ENCODE data around the gene NPAS1. TPM values are rescaled to one million over a fixed set of nuclear protein-coding genes. Genes with fewer than 3 reads are reported as not detected.

The NPAS1 gene
- total and polyA plus RNA-seq, 2 of the 13 experiments (the other 11 are each of a cell fraction or from before 2014, with no cell fraction given): 0.35 to 2.9 TPM

GRCh38 chr19:47026889-47027288 lies 7.3 kb downstream of the NPAS1 start:
- Histone ChIP-seq H4K20me1 (ENCODE audit: insufficient read depth, low read length) (no peaks in the 10 kb centered on the region), H3K27ac (ENCODE audit: extremely low read length, insufficient read depth, low read length) (no peak overlapping the region), H3K9me3 (ENCODE audit: low read length) (no peaks in the 10 kb centered on the region), H3K36me3 (replicated peaks in 1 of 2; ENCODE audit: control insufficient read depth in 1 of 2, insufficient read depth in 2 of 2, low read length in 2 of 2) (no peaks in the 10 kb centered on the region), H3K4me2 (ENCODE audit: low read depth, low read length) (no peak overlapping the region), H3K4me1 (ENCODE audit: insufficient read depth, low read length) (peaks cover 7% of the 10 kb centered on the region; the same call in 1 of the 2 replicates), H3K27me3 (ENCODE audit: control insufficient read depth in 1 of 2, insufficient read depth in 2 of 2, low read length in 2 of 2) (no peaks in the 10 kb centered on the region), H3K79me2 (ENCODE audit: insufficient read depth, low read length) (no peaks in the 10 kb centered on the region), H2AFZ (ENCODE audit: low read length) (no peak overlapping the region), H3K9ac (ENCODE audit: insufficient read depth, low read depth, low read length) (no peak overlapping the region), H3K4me3 (replicated peaks in 1 of 3; ENCODE audit: insufficient read depth in 1 of 3, low read depth in 2 of 3, low read length in 3 of 3) (no peak overlapping the region)
- intact Hi-C loops (cut with micrococcal nuclease; ENCODE audit: unreplicated experiment) (no loop called here), in situ Hi-C loops (cut with HindIII; ENCODE audit: extremely low pct_ligation_motif_present, low pct_unique_long_range_greater_than_20kb) (loop anchor here (10.0 kb wide), 1 partner anchor 98 kb away; no protein-coding TSS in a partner anchor)
- WGBS (ENCODE audit: low lambda C conversion rate): 80% methylated on average over 8 of the region's 8 CpGs
- POLR2A ChIA-PET: no interaction called here
- no peak for DNase-seq (ENCODE audit: low spot score)
- BruUV-seq (replicated peaks): no TSS peak
- TF ChIP-seq ZNF629 (CRISPR knock-in tag; conservative IDR thresholded peaks at IDR 0.05) (peak; percentile 87), AHR (CRISPR knock-in tag; IDR thresholded peaks at IDR 0.05) (no peak)
- no peak for FAIRE-seq
- CTCF ChIA-PET (ENCODE audit: low intra/inter-chr PET ratio, low total read pairs): no interaction called here
- ATAC-seq: no peak

GRCh38 chr19:47027586-47028088 lies 8.0 kb downstream of the NPAS1 start:
- Histone ChIP-seq H3K9me3 (ENCODE audit: low read length) (no peaks in the 10 kb centered on the region), H3K27ac (ENCODE audit: extremely low read length, insufficient read depth, low read length) (no peak overlapping the region), H4K20me1 (ENCODE audit: insufficient read depth, low read length) (no peaks in the 10 kb centered on the region), H3K4me2 (ENCODE audit: low read depth, low read length) (no peak overlapping the region), H2AFZ (ENCODE audit: low read length) (no peak overlapping the region), H3K4me3 (replicated peaks in 1 of 3; ENCODE audit: insufficient read depth in 1 of 3, low read depth in 2 of 3, low read length in 3 of 3) (no peak overlapping the region), H3K9ac (ENCODE audit: insufficient read depth, low read depth, low read length) (no peak overlapping the region), H3K4me1 (ENCODE audit: insufficient read depth, low read length) (peaks cover 7% of the 10 kb centered on the region; the same call in 1 of the 2 replicates), H3K79me2 (ENCODE audit: insufficient read depth, low read length) (no peaks in the 10 kb centered on the region), H3K27me3 (ENCODE audit: control insufficient read depth in 1 of 2, insufficient read depth in 2 of 2, low read length in 2 of 2) (no peaks in the 10 kb centered on the region), H3K36me3 (replicated peaks in 1 of 2; ENCODE audit: control insufficient read depth in 1 of 2, insufficient read depth in 2 of 2, low read length in 2 of 2) (no peaks in the 10 kb centered on the region)
- in situ Hi-C loops (cut with HindIII; ENCODE audit: extremely low pct_ligation_motif_present, low pct_unique_long_range_greater_than_20kb) (loop anchor here (10.0 kb wide), 1 partner anchor 97 kb away; no protein-coding TSS in a partner anchor), intact Hi-C loops (cut with micrococcal nuclease; ENCODE audit: unreplicated experiment) (no loop called here)
- BruUV-seq (replicated peaks): no TSS peak
- POLR2A ChIA-PET: no interaction called here
- ATAC-seq: no peak
- WGBS (ENCODE audit: low lambda C conversion rate): 56% methylated on average over 12 of the region's 12 CpGs
- TF ChIP-seq BRF2 (CRISPR knock-in tag; IDR thresholded peaks at IDR 0.05): no peak
- TF ChIP-seq MED13 (CRISPR knock-in tag; IDR thresholded peaks at IDR 0.05): no peak
- no peak for TF ChIP-seq REXO4 (CRISPR knock-in tag; IDR thresholded peaks at IDR 0.05; ENCODE audit: borderline replicate concordance)
- TF ChIP-seq ARID2 (CRISPR knock-in tag; IDR thresholded peaks at IDR 0.05; ENCODE audit: borderline replicate concordance): no peak
- TF ChIP-seq ZNF547 (CRISPR knock-in tag; IDR thresholded peaks at IDR 0.05): no peak
- TF ChIP-seq NFE2L2 (IDR thresholded peaks at IDR 0.05; ENCODE audit: low read length): no peak
- TF ChIP-seq SYNCRIP (IDR thresholded peaks at IDR 0.05; ENCODE audit: insufficient read depth, low read depth, low read length): no peak
- TF ChIP-seq MLLT10 (CRISPR knock-in tag; IDR thresholded peaks at IDR 0.05): no peak
- TF ChIP-seq MAX (IDR thresholded peaks at IDR 0.05): no peak
- TF ChIP-seq ZNF883 (CRISPR knock-in tag; IDR thresholded peaks at IDR 0.05; ENCODE audit: not compliant biosample characterization): no peak
- TF ChIP-seq IKZF1 (IDR thresholded peaks at IDR 0.05): no peak
- TF ChIP-seq PAF1 (CRISPR knock-in tag; IDR thresholded peaks at IDR 0.05): no peak
- no peak for TF ChIP-seq ZNF451 (CRISPR knock-in tag; IDR thresholded peaks at IDR 0.05)
- no peak for TF ChIP-seq ZKSCAN5 (CRISPR knock-in tag; IDR thresholded peaks at IDR 0.05)
- no peak for TF ChIP-seq IKZF5 (CRISPR knock-in tag; IDR thresholded peaks at IDR 0.05)
- no peak for TF ChIP-seq FOSL2 (CRISPR knock-in tag; IDR thresholded peaks at IDR 0.05)
- TF ChIP-seq KLF15 (CRISPR knock-in tag; IDR thresholded peaks at IDR 0.05; ENCODE audit: borderline replicate concordance): no peak
- DNase-seq (ENCODE audit: low spot score): no peak
- CTCF ChIA-PET (ENCODE audit: low intra/inter-chr PET ratio, low total read pairs): no interaction called here
- FAIRE-seq: no peak
